NCI-H1694 treated with DMSO at 0.1 percent for 48 hours (cell line): ENCODE results near the gene PNPLA7.
"Not testable (repeated sequence)": the region's sequence is repeated elsewhere in the genome, so short reads cannot be mapped to it uniquely, and the experiment has no call there.

ENCODE experiments used
- DNase-seq: peaks from one replicate; lab custom pipeline; 2025; lab: John Stamatoyannopoulos, UW

The PNPLA7 gene

GRCh38 chr9:137451264-137452005, 98.8 kb downstream of the PNPLA7 start:
- not testable (repeated sequence) for DNase-seq

- not testable (repeated sequence) for DNase-seq
These were observed 99.5 kb downstream of the PNPLA7 start for GRCh38 chr9:137450539-137451222.

- no peak for DNase-seq
These were observed 100.2 kb downstream of the PNPLA7 start for GRCh38 chr9:137449931-137450538.

GRCh38 chr9:137449081-137449844, 100.9 kb downstream of the PNPLA7 start:
- no peak for DNase-seq

- DNase-seq: no peak
These were observed 101.6 kb downstream of the PNPLA7 start for GRCh38 chr9:137448602-137448962.

GRCh38 chr9:137447722-137448601, 102.2 kb downstream of the PNPLA7 start:
- no peak for DNase-seq

- no peak for DNase-seq
These were observed 103.2 kb downstream of the PNPLA7 start for GRCh38 chr9:137446851-137447471.

GRCh38 chr9:137445930-137446431, 104.2 kb downstream of the PNPLA7 start:
- DNase-seq: peak; percentile 9

GRCh38 chr9:137445275-137445807, 104.9 kb downstream of the PNPLA7 start:
- DNase-seq: peak; percentile 6

- DNase-seq: no peak
These were observed 106.0 kb downstream of the PNPLA7 start for GRCh38 chr9:137444106-137444790.

- no peak for DNase-seq
These were observed 108.3 kb downstream of the PNPLA7 start for GRCh38 chr9:137441935-137442321.

GRCh38 chr9:137441289-137441934, 108.8 kb downstream of the PNPLA7 start, which contains the start of gene ENTPD8:
Gene ENTPD8 (minus strand): TSS chr9:137441357. CDS start chr9:137438285, 3,072 bp downstream.
- DNase-seq: peak; percentile 19

- DNase-seq: no peak
These were observed 111.0 kb downstream of the PNPLA7 start for GRCh38 chr9:137439158-137439714.

GRCh38 chr9:137438591-137439157, 111.5 kb downstream of the PNPLA7 start:
- no peak for DNase-seq

- no peak for DNase-seq
These were observed 112.3 kb downstream of the PNPLA7 start for GRCh38 chr9:137437691-137438590.

GRCh38 chr9:137436761-137437600, 113.2 kb downstream of the PNPLA7 start:
- DNase-seq: no peak
